ENCODE measurements around the gene CASP2. TPM values are rescaled to one million over a fixed set of nuclear protein-coding genes. Genes with fewer than 3 reads are reported as not detected.
A peak's percentile ranks its signal among the peaks of the same experiment; 100 is the strongest.

CASP2 gene
- total RNA-seq, 1 experiment from 2014 or later: 62.0 TPM

- Histone ChIP-seq H3K27me3 (replicated peaks; ENCODE audit: control insufficient read depth, insufficient read depth, low read length) (no peaks in the 10 kb centered on the region), H3K9me3 (no peaks in the 10 kb centered on the region), H3K4me1 (peaks cover 11% of the 10 kb centered on the region), H3K36me3 (ENCODE audit: control insufficient read depth, insufficient read depth, low read length) (peaks cover 9% of the 10 kb centered on the region; the same call in 1 of the 2 replicates), H3K4me3 (ENCODE audit: low read depth, low read length) (no peak overlapping the region)
- DNase-seq: no peak
- Mint-ChIP-seq H3K4me3 (ENCODE audit: unreplicated experiment) (peak overlapping the region; percentile 94), H3K27me3 (ENCODE audit: insufficient read depth, unreplicated experiment) (no peaks in the 10 kb centered on the region), H3K9me3 (ENCODE audit: unreplicated experiment) (peaks cover 11% of the 10 kb centered on the region), H3K4me1 (ENCODE audit: low read depth, unreplicated experiment) (peaks cover 16% of the 10 kb centered on the region), H3K27ac (ENCODE audit: unreplicated experiment) (no peak overlapping the region), H3K36me3 (ENCODE audit: insufficient read depth, unreplicated experiment) (peaks cover 36% of the 10 kb centered on the region)
- CTCF ChIA-PET: no interaction called here
- no peak for TF ChIP-seq CTCF (IDR thresholded peaks at IDR 0.05; ENCODE audit: insufficient read depth in 1 of 2, low read depth in 1 of 2, low read length in 1 of 2, severe bottlenecking in 1 of 2, unreplicated experiment in 1 of 2)
- intact Hi-C loops (cut with micrococcal nuclease; ENCODE audit: unreplicated experiment): no loop called here
- POLR2A ChIA-PET: interaction anchor here (1.1 kb wide), 1 partner anchor 23 kb away, joined by 4 read pairs; the partner anchor contains the start of gene CASP2
- BruUV-seq (replicated peaks): no TSS peak
Measured at GRCh38 chr7:143265017-143265693, 23.0 kb upstream of the CASP2 start.

DNA sequence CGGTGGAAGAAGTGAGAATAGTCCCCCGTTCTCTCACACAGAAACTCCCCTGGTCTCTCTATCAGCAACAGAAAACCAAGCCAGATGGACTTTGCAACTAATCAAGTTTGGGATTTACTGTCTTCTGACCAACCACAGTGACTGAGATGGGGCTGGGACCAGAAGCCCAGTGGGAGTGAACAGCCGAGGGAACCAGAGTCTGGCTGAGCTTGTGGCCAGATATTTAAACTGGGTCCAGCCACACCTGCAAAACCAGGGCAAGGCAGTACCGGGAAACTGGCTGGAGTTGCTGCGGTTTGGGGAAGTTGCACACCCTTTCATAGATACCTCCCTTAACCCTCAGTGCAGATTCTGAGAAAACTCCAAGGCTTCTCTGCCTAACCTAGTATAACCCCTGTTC, 18.9 kb upstream of the CASP2 start:
- H3K27ac Mint-ChIP-seq (ENCODE audit: unreplicated experiment): no peak overlapping the region
- BruUV-seq (replicated peaks): no TSS peak

GRCh38 chr7:143271240-143271639, 16.9 kb upstream of the CASP2 start:
- Histone ChIP-seq H3K9me3 (no peaks in the 10 kb centered on the region), H3K4me1 (no peaks in the 10 kb centered on the region), H3K27me3 (replicated peaks; ENCODE audit: control insufficient read depth, insufficient read depth, low read length) (no peaks in the 10 kb centered on the region), H3K4me3 (ENCODE audit: low read depth, low read length) (no peak overlapping the region), H3K36me3 (ENCODE audit: control insufficient read depth, insufficient read depth, low read length) (peaks cover 5% of the 10 kb centered on the region; the same call in 1 of the 2 replicates)
- no peaks in the 10 kb centered on the region for H3K4me1 Mint-ChIP-seq (ENCODE audit: low read depth, unreplicated experiment)
- H3K4me3 Mint-ChIP-seq (ENCODE audit: unreplicated experiment): no peak overlapping the region
- intact Hi-C loops (cut with micrococcal nuclease; ENCODE audit: unreplicated experiment): no loop called here
- BruUV-seq (replicated peaks): no TSS peak
- ChIA-PET CTCF (no interaction called here), POLR2A (no interaction called here)
- no peak for DNase-seq
- H3K36me3 Mint-ChIP-seq (ENCODE audit: insufficient read depth, unreplicated experiment): peaks cover 8% of the 10 kb centered on the region
- no peak overlapping the region for H3K27ac Mint-ChIP-seq (ENCODE audit: unreplicated experiment)
- no peaks in the 10 kb centered on the region for H3K9me3 Mint-ChIP-seq (ENCODE audit: unreplicated experiment)
- TF ChIP-seq CTCF (IDR thresholded peaks at IDR 0.05; ENCODE audit: insufficient read depth in 1 of 2, low read depth in 1 of 2, low read length in 1 of 2, severe bottlenecking in 1 of 2, unreplicated experiment in 1 of 2): no peak
- H3K27me3 Mint-ChIP-seq (ENCODE audit: insufficient read depth, unreplicated experiment): no peaks in the 10 kb centered on the region

More for the DNA sequence above, 18.9 kb upstream of the CASP2 start:
- H3K9me3 ChIP-seq: no peaks in the 10 kb centered on the region
- H3K36me3 Mint-ChIP-seq (ENCODE audit: insufficient read depth, unreplicated experiment): peaks cover 25% of the 10 kb centered on the region
- no peak overlapping the region for H3K4me3 ChIP-seq (ENCODE audit: low read depth, low read length)
- H3K36me3 ChIP-seq (ENCODE audit: control insufficient read depth, insufficient read depth, low read length): peaks cover 9% of the 10 kb centered on the region; the same call in 1 of the 2 replicates
- H3K9me3 Mint-ChIP-seq (ENCODE audit: unreplicated experiment): no peaks in the 10 kb centered on the region
- no peak for TF ChIP-seq CTCF (IDR thresholded peaks at IDR 0.05; ENCODE audit: insufficient read depth in 1 of 2, low read depth in 1 of 2, low read length in 1 of 2, severe bottlenecking in 1 of 2, unreplicated experiment in 1 of 2)
- no peaks in the 10 kb centered on the region for H3K27me3 Mint-ChIP-seq (ENCODE audit: insufficient read depth, unreplicated experiment)
- peaks cover 13% of the 10 kb centered on the region for H3K4me1 Mint-ChIP-seq (ENCODE audit: low read depth, unreplicated experiment)
- intact Hi-C loops (cut with micrococcal nuclease; ENCODE audit: unreplicated experiment): no loop called here
- H3K27me3 ChIP-seq (replicated peaks; ENCODE audit: control insufficient read depth, insufficient read depth, low read length): no peaks in the 10 kb centered on the region
- DNase-seq: no peak
- ChIA-PET POLR2A (no interaction called here), CTCF (no interaction called here)
- no peak overlapping the region for H3K4me3 Mint-ChIP-seq (ENCODE audit: unreplicated experiment)
- peaks cover 5% of the 10 kb centered on the region; the same call in 1 of the 2 replicates for H3K4me1 ChIP-seq

All from Caco-2 (cell line).